Transverse colon (tissue), 4 donors: Measurements from ENCODE around the gene ACLY. TPM values are rescaled to one million over a fixed set of nuclear protein-coding genes. Genes with fewer than 3 reads are reported as not detected.

ENCODE experiments used
- DNase-seq: peaks from one replicate; pipeline ENCODE4 v3.0.0-alpha.2; 2019
- H3K27ac ChIP-seq, 4 donors: fragments of 200-600 bp; sonication (generic); 2 replicates each; pipeline ENCODE4 v1.5.1; 2016 to 2018; ENCODE audit warnings: inconsistent platforms in 4 of 4
- H3K27me3 ChIP-seq: fragments of 200-600 bp; sonication (generic); 2 replicates; pipeline ENCODE4 v1.5.1; 2017; ENCODE audit warnings: inconsistent platforms
- H3K36me3 ChIP-seq, 4 donors: fragments of 200-600 bp; sonication (generic); 2 replicates each; pipeline ENCODE4 v1.5.1; 2017 to 2019; ENCODE audit warnings: inconsistent platforms in 4 of 4
- H3K4me1 ChIP-seq, 4 donors: fragments of 200-600 bp; sonication (generic); 2 replicates each; pipeline ENCODE4 v1.5.1; 2017 to 2020; ENCODE audit warnings: inconsistent platforms in 4 of 4
- H3K4me3 ChIP-seq, 4 donors: fragments of 200-600 bp; sonication (generic); 1 replicate in 1 of 4; 2 replicates in 3 of 4; pipeline versions ENCODE4 v1.5.1 to v1.6.1; 2017 to 2019; ENCODE audit warnings: inconsistent platforms in 4 of 4
- H3K9me3 ChIP-seq, 2 donors: fragments of 200-600 bp; sonication (generic); 2 replicates each; pipeline ENCODE4 v1.5.1; 2017 to 2019; ENCODE audit warnings: inconsistent platforms in 2 of 2
- CTCF ChIP-seq, 5 experiments: fragments of 200-600 bp in 3 of 5; fragments of 450-650 bp in 2 of 5; sonication (generic) in 3 of 5; IDR thresholded peaks; 1 replicate in 2 of 5; 2 replicates in 3 of 5; pipeline ENCODE4 v1.5.1; 2016 to 2017; ENCODE audit warnings: antibody characterized with exemption in 5 of 5, inconsistent platforms in 3 of 5, mild to moderate bottlenecking in 2 of 5, moderate library complexity in 1 of 5
- EP300 ChIP-seq: sonication (generic); formaldehyde crosslinking; IDR thresholded peaks from one replicate; pipeline ENCODE4 v1.6.1; 2017; ENCODE audit warnings: antibody characterized with exemption, low read depth
- POLR2A ChIP-seq: fragments of 450-650 bp; IDR thresholded peaks from one replicate; pipeline ENCODE4 v1.6.1; 2016; ENCODE audit warnings: antibody characterized with exemption, mild to moderate bottlenecking, moderate library complexity
- POLR2AphosphoS5 ChIP-seq, 3 donors: sonication (generic); formaldehyde crosslinking; IDR thresholded peaks; one replicate each; pipeline ENCODE4 v1.6.1; 2016; ENCODE audit warnings: antibody characterized with exemption in 3 of 3
- WGBS, 2 donors: methylation state at CpG; one replicate each; pipeline ENCODE4 v1.1.5; 2018; ENCODE audit warnings: low coverage in 1 of 2; 5-methylcytosine and 5-hydroxymethylcytosine counted together
- in situ Hi-C, 4 donors: fragments of 200-750 bp; cut with MboI; loops; one replicate each; pipeline versions ENCODE4 v1.15.0 to v1.15.1; 2017; ENCODE audit warnings: low sequenced_read_pairs in 3 of 4, low pct_ligation_motif_present in 1 of 4, low pct_unique_long_range_greater_than_20kb in 1 of 4
- intact Hi-C: fragments of 100-400 bp; cut with DNase I; formaldehyde crosslinking; loops from one replicate; pipeline ENCODE4 v1.15.1; 2023; ENCODE audit warnings: low total_unique reads
- total RNA-seq, 4 donors: library from RNA; depleted of rRNA; stranded (reverse); fragments of >200 nt; gene quantifications; one replicate each; pipeline ENCODE4 v1.1.0, GENCODE V29; 2016

ACLY gene
- total RNA-seq, 4 donors from 2014 or later: 39.2 to 69.2 (median 51.9) TPM

- Histone ChIP-seq H3K27me3 (no peaks in the 10 kb centered on the region), H3K4me1 (peaks cover 0 to 14% (median 3%) of the 10 kb centered on the region in 4 donors), H3K9me3 (no peaks in the 10 kb centered on the region), H3K4me3 (no peak overlapping the region), H3K27ac (no peak overlapping the region), H3K36me3 (no peaks in the 10 kb centered on the region)
- no peak for DNase-seq
- intact Hi-C loops: loop anchor here (5.0 to 10.0 kb wide), 2 partner anchors 55 to 158 kb away; partner anchors contain the start of gene DNAJC7
- in situ Hi-C loops: loop anchor here (10.0 kb wide), 2 partner anchors 145 to 155 kb away; partner anchors contain the start of gene DHX58 (in 2 of the 4)
- WGBS, 2 donors: 73 to 80% methylated on average over 2 to 17 of the region's 17 CpGs
- TF ChIP-seq POLR2AphosphoS5 (IDR thresholded peaks at IDR 0.05): no peak
These were observed 40.8 kb upstream of the ACLY start for GRCh38 chr17:41959336-41960095.

GRCh38 chr17:41959030-41959335 lies 40.2 kb upstream of the ACLY start:
- intact Hi-C loops (no loop called here), in situ Hi-C loops (no loop called here)
- TF ChIP-seq POLR2AphosphoS5 (IDR thresholded peaks at IDR 0.05) (no peak), CTCF (IDR thresholded peaks at IDR 0.05) (no peak), POLR2A (no peak), EP300 (no peak)
- 73% methylated on average over 2 of the region's 2 CpGs; no CpG with 5 or more reads in 1 of the 2 donors for WGBS, 2 donors
- H3K4me1 ChIP-seq: peaks cover 0 to 14% (median 3%) of the 10 kb centered on the region in 4 donors
- no peak overlapping the region for H3K4me3 ChIP-seq
- no peaks in the 10 kb centered on the region for H3K36me3 ChIP-seq
- H3K9me3 ChIP-seq: no peaks in the 10 kb centered on the region
- H3K27me3 ChIP-seq: no peaks in the 10 kb centered on the region
- no peak for DNase-seq
- no peak overlapping the region for H3K27ac ChIP-seq

GRCh38 chr17:41957869-41958439 lies 39.2 kb upstream of the ACLY start:
- no peaks in the 10 kb centered on the region for H3K36me3 ChIP-seq
- H3K27me3 ChIP-seq: no peaks in the 10 kb centered on the region
- no peak for DNase-seq
- H3K4me1 ChIP-seq: peaks cover 0 to 14% (median 3%) of the 10 kb centered on the region in 4 donors
- TF ChIP-seq CTCF (IDR thresholded peaks at IDR 0.05) (no peak), POLR2A (no peak), EP300 (no peak), POLR2AphosphoS5 (IDR thresholded peaks at IDR 0.05) (no peak)
- peak overlapping the region in 1 of 4 donors; percentile 13 for H3K27ac ChIP-seq
- WGBS, 2 donors: 64 to 88% methylated on average over 3 to 6 of the region's 6 CpGs
- in situ Hi-C loops: no loop called here
- H3K9me3 ChIP-seq: no peaks in the 10 kb centered on the region
- intact Hi-C loops: no loop called here
- no peak overlapping the region for H3K4me3 ChIP-seq

DNA sequence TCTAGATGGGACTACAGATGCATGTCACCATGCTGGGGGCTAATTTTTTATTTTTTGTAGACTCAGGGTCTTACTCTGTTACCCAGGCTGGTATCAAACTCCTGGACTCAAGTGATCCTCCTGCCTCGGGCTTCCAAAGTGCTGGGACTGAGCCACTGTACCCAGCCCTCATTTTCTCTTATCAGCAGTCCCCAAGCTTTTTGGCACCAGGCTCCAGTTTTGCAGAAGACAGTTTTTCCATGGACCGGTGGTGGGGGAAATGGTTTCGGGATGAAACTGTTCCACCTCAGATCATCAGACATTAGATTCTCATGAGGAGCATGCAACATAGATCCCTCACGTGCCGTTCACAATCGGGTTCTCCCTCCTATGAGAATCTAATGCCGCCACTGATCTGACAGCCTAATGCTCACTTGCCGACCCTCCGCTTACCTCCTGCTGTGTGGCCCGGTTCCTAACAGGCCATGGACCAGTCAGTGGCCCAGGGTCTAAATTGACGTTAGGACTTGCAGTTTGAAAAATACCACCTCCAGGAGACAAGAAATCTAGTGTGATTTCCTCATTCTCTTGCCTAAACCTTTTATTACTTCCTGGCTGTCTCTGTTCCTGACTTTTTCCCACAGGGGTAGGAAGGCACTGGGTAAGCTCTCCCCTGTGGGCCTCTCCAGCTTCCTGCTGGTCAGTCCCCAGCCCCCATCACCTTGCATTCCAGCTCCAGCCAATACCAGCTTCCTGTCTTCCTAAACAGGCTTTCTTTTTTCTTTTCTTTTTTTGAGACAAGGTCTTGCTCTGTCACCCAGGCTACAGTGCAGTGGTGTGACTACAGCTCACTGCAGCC lies 38.5 kb upstream of the ACLY start:
- H3K4me1 ChIP-seq: peaks cover 0 to 11% (median 0%) of the 10 kb centered on the region in 4 donors
- DNase-seq: no peak
- H3K4me3 ChIP-seq: no peak overlapping the region
- intact Hi-C loops: no loop called here
- WGBS, 2 donors: 47 to 81% methylated on average over 3 to 11 of the region's 11 CpGs
- H3K9me3 ChIP-seq: no peaks in the 10 kb centered on the region
- no peaks in the 10 kb centered on the region for H3K27me3 ChIP-seq
- peak overlapping the region in 1 of 4 donors; percentile 13 for H3K27ac ChIP-seq
- no peak for TF ChIP-seq CTCF (IDR thresholded peaks at IDR 0.05)
- no peak for TF ChIP-seq EP300
- no peak for TF ChIP-seq POLR2A
- TF ChIP-seq POLR2AphosphoS5 (IDR thresholded peaks at IDR 0.05): no peak
- in situ Hi-C loops: no loop called here
- H3K36me3 ChIP-seq: no peaks in the 10 kb centered on the region
